H9 (cell line): ENCODE measurements around the gene ASIC1. TPM values are rescaled to one million over a fixed set of nuclear protein-coding genes. Genes with fewer than 3 reads are reported as not detected.

Source experiments
- DNase-seq: peaks from one replicate; pipeline ENCODE4 v3.0.0-alpha.2; 2017
- H2AFZ ChIP-seq: one replicate; pipeline ENCODE4 v1.6.1; 2013; ENCODE audit warnings: mild to moderate bottlenecking, low read length, control low read depth, moderate library complexity
- H2AK5ac ChIP-seq: 2 replicates; pipeline ENCODE4 v1.6.1; 2013; ENCODE audit warnings: low read length, control low read depth, mixed read lengths; ENCODE audit not compliant: insufficient read length
- H2BK120ac ChIP-seq: one replicate; pipeline ENCODE4 v1.6.1; 2013; ENCODE audit warnings: low read depth, mild to moderate bottlenecking, low read length, control low read depth, inconsistent platforms; ENCODE audit not compliant: poor library complexity, severe bottlenecking
- H2BK12ac ChIP-seq: 2 replicates; pipeline ENCODE4 v1.6.1; 2013; ENCODE audit warnings: low read length, control low read depth, mixed read lengths, low read depth; ENCODE audit not compliant: insufficient read length
- H2BK15ac ChIP-seq: 2 replicates; pipeline ENCODE4 v1.6.1; 2013; ENCODE audit warnings: low read depth, low read length, control low read depth
- H2BK20ac ChIP-seq: one replicate; pipeline ENCODE4 v1.6.1; 2013; ENCODE audit warnings: low read depth, mild to moderate bottlenecking, low read length, control low read depth, inconsistent platforms; ENCODE audit not compliant: poor library complexity, severe bottlenecking
- H2BK5ac ChIP-seq: 2 replicates; pipeline ENCODE4 v1.6.1; 2013; ENCODE audit warnings: low read length, control low read depth, mixed read lengths; ENCODE audit not compliant: insufficient read length
- H3K14ac ChIP-seq: 2 replicates; pipeline ENCODE4 v1.6.1; 2013; ENCODE audit warnings: low read length, control low read depth; ENCODE audit not compliant: insufficient read depth
- H3K18ac ChIP-seq: 2 replicates; pipeline ENCODE4 v1.6.1; 2013; ENCODE audit warnings: low read depth, mild to moderate bottlenecking, mixed read lengths, low read length, control low read depth; ENCODE audit not compliant: insufficient read length
- H3K23ac ChIP-seq: 2 replicates; pipeline ENCODE4 v1.6.1; 2013; ENCODE audit warnings: low read length, control low read depth, mixed read lengths, low read depth; ENCODE audit not compliant: insufficient read length
- H3K23me2 ChIP-seq: 2 replicates; pipeline ENCODE4 v1.6.1; 2013; ENCODE audit warnings: low read depth, mild to moderate bottlenecking, mixed read lengths, low read length, control low read depth; ENCODE audit not compliant: insufficient read length, poor library complexity, severe bottlenecking
- H3K27ac ChIP-seq: 2 replicates; pipeline ENCODE4 v1.5.1; 2013; ENCODE audit warnings: low read length, control low read depth, mixed read lengths, low read depth; ENCODE audit not compliant: insufficient read length
- H3K27me3 ChIP-seq: 2 replicates; pipeline ENCODE4 v1.6.1; 2013; ENCODE audit warnings: low read length, control low read depth, inconsistent platforms; ENCODE audit not compliant: insufficient read depth
- H3K4ac ChIP-seq: 2 replicates; pipeline ENCODE4 v1.6.1; 2013; ENCODE audit warnings: low read depth, mild to moderate bottlenecking, control low read depth, inconsistent platforms, low read length, moderate library complexity
- H3K4me1 ChIP-seq: 2 replicates; pipeline ENCODE4 v1.6.1; 2013; ENCODE audit warnings: low read length, control low read depth, inconsistent platforms; ENCODE audit not compliant: insufficient read depth
- H3K4me2 ChIP-seq: 2 replicates; pipeline ENCODE4 v1.6.1; 2013; ENCODE audit warnings: low read length, control low read depth, mixed read lengths; ENCODE audit not compliant: insufficient read length, insufficient read depth
- H3K56ac ChIP-seq: 2 replicates; pipeline ENCODE4 v1.6.1; 2013; ENCODE audit warnings: low read depth, mild to moderate bottlenecking, mixed read lengths, low read length, control low read depth; ENCODE audit not compliant: insufficient read length
- H3K79me1 ChIP-seq: 2 replicates; pipeline ENCODE4 v1.6.1; 2013; ENCODE audit warnings: low read depth, mild to moderate bottlenecking, moderate library complexity, low read length, control low read depth, inconsistent platforms; ENCODE audit not compliant: insufficient read depth, poor library complexity, severe bottlenecking
- H3K79me2 ChIP-seq: 2 replicates; pipeline ENCODE4 v1.6.1; 2013; ENCODE audit warnings: low read length, control low read depth, inconsistent platforms; ENCODE audit not compliant: insufficient read depth
- H3K9ac ChIP-seq: 2 replicates; pipeline ENCODE4 v1.6.1; 2013; ENCODE audit warnings: low read length, control low read depth, mixed read lengths; ENCODE audit not compliant: insufficient read length; ENCODE audit errors: extremely low read depth
- H3K9me3 ChIP-seq: one replicate; pipeline ENCODE4 v1.6.1; 2013; ENCODE audit warnings: low read depth, low read length, inconsistent platforms; ENCODE audit not compliant: control insufficient read depth
- H3T11ph ChIP-seq: one replicate; pipeline ENCODE4 v1.6.1; 2013; ENCODE audit warnings: mild to moderate bottlenecking, low read length, control low read depth, inconsistent platforms
- H4K20me1 ChIP-seq: one replicate; pipeline ENCODE4 v1.6.1; 2013; ENCODE audit not compliant: control insufficient read depth, insufficient read length, insufficient read depth
- H4K5ac ChIP-seq: 2 replicates; pipeline ENCODE4 v1.6.1; 2013; ENCODE audit warnings: low read depth, mild to moderate bottlenecking, mixed read lengths, low read length, control low read depth; ENCODE audit not compliant: insufficient read length
- H4K8ac ChIP-seq: replicated peaks from 2 replicates; pipeline ENCODE4 v1.6.1; 2013; ENCODE audit warnings: low read length, control low read depth, mixed read lengths, low read depth; ENCODE audit not compliant: insufficient read length
- H4K91ac ChIP-seq: 2 replicates; pipeline ENCODE4 v1.6.1; 2013; ENCODE audit warnings: low read depth, mild to moderate bottlenecking, moderate library complexity, mixed read lengths, low read length, control low read depth; ENCODE audit not compliant: insufficient read length
- H3K27ac Mint-ChIP-seq, 3 experiments: 2 replicates in 2 of 3; 3 replicates in 1 of 3; pipeline ENCODE4 v1.8.0; 2020 to 2021; ENCODE audit warnings: mixed read lengths in 3 of 3, mild to moderate bottlenecking in 1 of 3, moderate library complexity in 1 of 3
- H3K27me3 Mint-ChIP-seq: 2 replicates; pipeline ENCODE4 v1.8.0; 2021; ENCODE audit warnings: low read depth, mild to moderate bottlenecking, moderate library complexity, mixed read lengths
- H3K36me3 Mint-ChIP-seq, 3 experiments: 2 replicates in 2 of 3; 3 replicates in 1 of 3; pipeline ENCODE4 v1.8.0; 2020 to 2021; ENCODE audit warnings: low read depth in 3 of 3, mixed read lengths in 3 of 3; ENCODE audit not compliant: insufficient read depth in 1 of 3
- H3K4me1 Mint-ChIP-seq, 2 experiments: 2 replicates each; pipeline ENCODE4 v1.8.0; 2020; ENCODE audit warnings: mixed read lengths in 2 of 2
- H3K4me3 Mint-ChIP-seq, 2 experiments: 2 replicates in 1 of 2; 3 replicates in 1 of 2; pipeline ENCODE4 v1.8.0; 2020 to 2021; ENCODE audit warnings: mild to moderate bottlenecking in 2 of 2, mixed read lengths in 2 of 2, moderate library complexity in 1 of 2
- H3K9me3 Mint-ChIP-seq, 2 experiments: 2 replicates in 1 of 2; 3 replicates in 1 of 2; pipeline ENCODE4 v1.8.0; 2020; ENCODE audit warnings: mild to moderate bottlenecking in 2 of 2, mixed read lengths in 2 of 2, moderate library complexity in 1 of 2
- CTCF ChIP-seq: fragments of 200-600 bp; sonication (generic); conservative IDR thresholded peaks from 3 replicates; pipeline ENCODE4 v1.8.0; 2021; ENCODE audit warnings: antibody characterized with exemption, mild to moderate bottlenecking
- WGBS: extraction: QIAGEN DNeasy Blood & Tissue Kit; methylation state at CpG from one replicate; pipeline ENCODE4 v1.1.7; 2013; ENCODE audit warnings: missing lambda C conversion rate, low lambda C conversion rate, mixed read lengths; ENCODE audit not compliant: insufficient read length; ENCODE audit errors: extremely low coverage; 5-methylcytosine and 5-hydroxymethylcytosine counted together
- total RNA-seq: library from RNA; stranded (reverse); gene quantifications from 2 replicates; pipeline ENCODE4 v1.2.1, GENCODE V29; 2021

The ASIC1 gene
- total RNA-seq, 1 experiment from 2014 or later = 3.9 TPM

- Histone ChIP-seq H3K27ac (no peak overlapping the region), H4K8ac (no peak overlapping the region), H3K79me2 (no peaks in the 10 kb centered on the region), H3K23me2 (no peaks in the 10 kb centered on the region), H4K20me1 (no peaks in the 10 kb centered on the region), H3K56ac (no peak overlapping the region), H2BK12ac (no peak overlapping the region), H2BK5ac (no peak overlapping the region), H2BK20ac (no peak overlapping the region), H3K9ac (no peak overlapping the region), H3K14ac (no peak overlapping the region), H2BK120ac (no peak overlapping the region), H3K27me3 (no peaks in the 10 kb centered on the region), H3K4me1 (no peaks in the 10 kb centered on the region; the same call in 1 of the 2 replicates), H2AFZ (no peak overlapping the region), H3K4me2 (no peak overlapping the region), H3K23ac (no peak overlapping the region), H3K79me1 (no peaks in the 10 kb centered on the region), H3K9me3 (no peaks in the 10 kb centered on the region), H4K91ac (no peak overlapping the region), H3T11ph (no peak overlapping the region), H3K18ac (no peak overlapping the region), H3K4ac (no peak overlapping the region), H4K5ac (no peak overlapping the region), H2AK5ac (no peak overlapping the region), H2BK15ac (no peak overlapping the region)
- Mint-ChIP-seq H3K9me3 (no peaks in the 10 kb centered on the region), H3K4me1 (peaks cover 43 to 44% of the 10 kb centered on the region in 2 experiments), H3K4me3 (no peak overlapping the region), H3K27me3 (peaks cover 3% of the 10 kb centered on the region), H3K36me3 (peaks cover 48 to 76% (median 70%) of the 10 kb centered on the region in 3 experiments), H3K27ac (peak overlapping the region in 2 of 3 experiments; percentile 66 to 84; a peak in 4 of 7 replicates)
- no peak for TF ChIP-seq CTCF
- WGBS = no CpG with 5 or more reads among the region's 5 CpGs
- no peak for DNase-seq
Observed at GRCh38 chr12:50099302-50100008, 42.1 kb downstream of the ASIC1 start.
